ENCODE measurements around the gene SHFL.

The SHFL gene

DNA sequence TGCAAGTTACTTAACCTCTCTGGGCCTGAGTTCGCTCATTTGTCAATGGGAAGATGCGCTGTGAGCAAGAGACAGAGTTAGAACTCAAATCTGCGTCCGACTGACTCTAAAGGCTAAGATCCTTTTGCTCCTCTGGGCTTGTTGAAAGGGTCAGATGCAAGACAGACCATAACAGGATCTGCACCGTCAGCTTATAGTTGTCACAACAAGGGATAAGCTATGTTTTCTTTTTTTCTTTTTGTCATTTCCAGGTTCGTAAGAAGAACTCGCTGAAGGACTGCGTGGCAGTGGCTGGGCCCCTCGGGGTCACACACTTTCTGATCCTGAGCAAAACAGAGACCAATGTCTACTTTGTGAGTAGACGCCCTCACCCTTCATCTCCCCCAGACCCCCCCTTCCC, 21.1 kb downstream of the SHFL start:
- Histone ChIP-seq H3K79me2 (ENCODE audit: control insufficient read depth, low read length) (peaks cover 45% of the 10 kb centered on the region), H3K4me1 (ENCODE audit: control insufficient read depth, low read length) (peaks cover 84% of the 10 kb centered on the region), H3K4me2 (ENCODE audit: low read length) (peak overlapping the region; percentile 77), H4K20me1 (ENCODE audit: control insufficient read depth, insufficient read depth, low read depth, low read length) (no peaks in the 10 kb centered on the region), H3K27me3 (ENCODE audit: control insufficient read depth, low read length) (no peaks in the 10 kb centered on the region), H3K27ac (ENCODE audit: low read depth, low read length) (peak overlapping the region; percentile 96), H3K36me3 (ENCODE audit: control insufficient read depth, low read length) (peaks cover 55% of the 10 kb centered on the region), H3F3A (ENCODE audit: control insufficient read depth, insufficient read depth) (peaks cover 67% of the 10 kb centered on the region), H3K9me2 (replicated peaks; ENCODE audit: control insufficient read depth, low read length) (no peaks in the 10 kb centered on the region), H3K9me3 (ENCODE audit: control insufficient read depth, insufficient read depth, low read length) (no peaks in the 10 kb centered on the region), H3K4me3 (ENCODE audit: low read length) (peak overlapping the region; percentile 86)
- TF ChIP-seq, protein P1, sequence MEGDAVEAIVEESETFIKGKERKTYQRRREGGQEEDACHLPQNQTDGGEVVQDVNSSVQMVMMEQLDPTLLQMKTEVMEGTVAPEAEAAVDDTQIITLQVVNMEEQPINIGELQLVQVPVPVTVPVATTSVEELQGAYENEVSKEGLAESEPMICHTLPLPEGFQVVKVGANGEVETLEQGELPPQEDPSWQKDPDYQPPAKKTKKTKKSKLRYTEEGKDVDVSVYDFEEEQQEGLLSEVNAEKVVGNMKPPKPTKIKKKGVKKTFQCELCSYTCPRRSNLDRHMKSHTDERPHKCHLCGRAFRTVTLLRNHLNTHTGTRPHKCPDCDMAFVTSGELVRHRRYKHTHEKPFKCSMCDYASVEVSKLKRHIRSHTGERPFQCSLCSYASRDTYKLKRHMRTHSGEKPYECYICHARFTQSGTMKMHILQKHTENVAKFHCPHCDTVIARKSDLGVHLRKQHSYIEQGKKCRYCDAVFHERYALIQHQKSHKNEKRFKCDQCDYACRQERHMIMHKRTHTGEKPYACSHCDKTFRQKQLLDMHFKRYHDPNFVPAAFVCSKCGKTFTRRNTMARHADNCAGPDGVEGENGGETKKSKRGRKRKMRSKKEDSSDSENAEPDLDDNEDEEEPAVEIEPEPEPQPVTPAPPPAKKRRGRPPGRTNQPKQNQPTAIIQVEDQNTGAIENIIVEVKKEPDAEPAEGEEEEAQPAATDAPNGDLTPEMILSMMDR (IDR thresholded peaks at IDR 0.05; ENCODE audit: low read depth, low read length, poor library complexity, severe bottlenecking): no peak
- TF ChIP-seq EZH2phosphoT487 (IDR thresholded peaks at IDR 0.05; ENCODE audit: borderline replicate concordance, low read length): no peak

DNA sequence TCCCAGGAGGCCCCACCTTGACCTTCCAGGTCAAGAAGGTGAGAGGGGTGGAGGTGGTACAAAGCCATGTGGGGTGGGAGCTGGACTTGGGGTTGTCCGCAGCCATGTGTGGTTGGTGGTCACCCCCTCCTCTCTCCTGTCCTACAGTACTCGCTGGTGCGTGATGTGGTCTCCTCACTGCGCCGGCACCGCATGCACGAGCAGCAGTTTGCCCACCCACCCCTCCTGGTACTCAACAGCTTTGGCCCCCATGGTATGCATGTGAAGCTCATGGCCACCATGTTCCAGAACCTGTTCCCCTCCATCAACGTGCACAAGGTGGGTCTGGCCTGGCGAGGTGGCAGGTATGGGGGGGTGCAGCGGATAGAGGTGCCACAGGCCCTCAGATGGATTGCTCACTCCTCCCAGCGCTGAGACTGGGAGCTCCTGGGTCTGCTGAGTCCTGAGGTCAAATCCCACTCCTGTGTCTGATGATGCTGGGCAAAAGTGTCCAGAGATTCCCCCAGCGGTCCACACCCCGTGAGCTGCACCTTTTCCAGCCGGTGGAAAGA, 21.8 kb downstream of the SHFL start:
- TF ChIP-seq, protein P1 (IDR thresholded peaks at IDR 0.05; ENCODE audit: low read depth, low read length, poor library complexity, severe bottlenecking): no peak
- no peak for TF ChIP-seq EZH2phosphoT487 (IDR thresholded peaks at IDR 0.05; ENCODE audit: borderline replicate concordance, low read length)
- Histone ChIP-seq H3K36me3 (ENCODE audit: control insufficient read depth, low read length) (peaks cover 57% of the 10 kb centered on the region), H3K9me3 (ENCODE audit: control insufficient read depth, insufficient read depth, low read length) (no peaks in the 10 kb centered on the region), H3K9me2 (replicated peaks; ENCODE audit: control insufficient read depth, low read length) (no peaks in the 10 kb centered on the region), H3F3A (ENCODE audit: control insufficient read depth, insufficient read depth) (peaks cover 70% of the 10 kb centered on the region), H3K79me2 (ENCODE audit: control insufficient read depth, low read length) (peaks cover 45% of the 10 kb centered on the region), H3K4me3 (ENCODE audit: low read length) (peak overlapping the region; percentile 86), H3K27ac (ENCODE audit: low read depth, low read length) (peak overlapping the region; percentile 96), H3K4me1 (ENCODE audit: control insufficient read depth, low read length) (peaks cover 84% of the 10 kb centered on the region), H3K27me3 (ENCODE audit: control insufficient read depth, low read length) (no peaks in the 10 kb centered on the region), H3K4me2 (ENCODE audit: low read length) (peak overlapping the region; percentile 77), H4K20me1 (ENCODE audit: control insufficient read depth, insufficient read depth, low read depth, low read length) (no peaks in the 10 kb centered on the region)

- peaks cover 58% of the 10 kb centered on the region for H3F3A ChIP-seq (ENCODE audit: control insufficient read depth, insufficient read depth)
Measured at GRCh38 chr19:10109528-10109927, 23.4 kb downstream of the SHFL start.

More at GRCh38 chr19:10109528-10109927, 23.4 kb downstream of the SHFL start:
- H3K79me2 ChIP-seq (ENCODE audit: control insufficient read depth, low read length): peaks cover 40% of the 10 kb centered on the region
- H3K9me3 ChIP-seq (ENCODE audit: control insufficient read depth, insufficient read depth, low read length): no peaks in the 10 kb centered on the region
- no peak for TF ChIP-seq EZH2phosphoT487 (IDR thresholded peaks at IDR 0.05; ENCODE audit: borderline replicate concordance, low read length)
- TF ChIP-seq, protein P1 (IDR thresholded peaks at IDR 0.05; ENCODE audit: low read depth, low read length, poor library complexity, severe bottlenecking): no peak
- no peaks in the 10 kb centered on the region for H3K9me2 ChIP-seq (replicated peaks; ENCODE audit: control insufficient read depth, low read length)
- H3K4me2 ChIP-seq (ENCODE audit: low read length): no peak overlapping the region
- H3K36me3 ChIP-seq (ENCODE audit: control insufficient read depth, low read length): peaks cover 67% of the 10 kb centered on the region
- no peaks in the 10 kb centered on the region for H4K20me1 ChIP-seq (ENCODE audit: control insufficient read depth, insufficient read depth, low read depth, low read length)
- H3K27ac ChIP-seq (ENCODE audit: low read depth, low read length): no peak overlapping the region
- no peak overlapping the region for H3K4me3 ChIP-seq (ENCODE audit: low read length)
- peaks cover 74% of the 10 kb centered on the region for H3K4me1 ChIP-seq (ENCODE audit: control insufficient read depth, low read length)
- no peaks in the 10 kb centered on the region for H3K27me3 ChIP-seq (ENCODE audit: control insufficient read depth, low read length)

Measured in DOHH2 (cell line).